ENCODE data around the gene MICB.
A peak's percentile ranks its signal among the peaks of the same experiment; 100 is the strongest.

- TF ChIP-seq TAF7 (tag; IDR thresholded peaks at IDR 0.05) = no peak
- no peak for TF ChIP-seq SIX5 (IDR thresholded peaks at IDR 0.05; ENCODE audit: borderline replicate concordance in 1 of 2, insufficient read depth in 1 of 2, low read depth in 1 of 2, low read length in 2 of 2)
- no peak for TF ChIP-seq POLR2AphosphoS5 (IDR thresholded peaks at IDR 0.05; ENCODE audit: control insufficient read depth, insufficient read depth, low read depth, low read length)
- TF ChIP-seq ZKSCAN8 (CRISPR knock-in tag; IDR thresholded peaks at IDR 0.05) = no peak
- TF ChIP-seq NR2F6 (CRISPR knock-in tag; IDR thresholded peaks at IDR 0.05) = no peak
- TF ChIP-seq POLR2A (conservative IDR thresholded peaks at IDR 0.05) = no peak
- peak in 1 of 3 experiments; percentile 24; a peak in 1 of 6 replicates for TF ChIP-seq CTCF (IDR thresholded peaks at IDR 0.05 in 2 of 3, conservative IDR thresholded peaks at IDR 0.05 in 1 of 3; ENCODE audit: insufficient read depth in 2 of 3, low read depth in 1 of 3, low read length in 3 of 3)
- no peak for TF ChIP-seq RBM14 (IDR thresholded peaks at IDR 0.05; ENCODE audit: borderline replicate concordance, insufficient read depth, low read depth, low read length)
- TF ChIP-seq POLR2B (IDR thresholded peaks at IDR 0.05; ENCODE audit: low read depth, partially characterized antibody) = no peak
- no peak for TF ChIP-seq PHF8 (IDR thresholded peaks at IDR 0.05; ENCODE audit: borderline replicate concordance, low read length)
- no peak for TF ChIP-seq ZBTB8A (IDR thresholded peaks at IDR 0.05; ENCODE audit: partially characterized antibody)
- TF ChIP-seq BCLAF1 (IDR thresholded peaks at IDR 0.05; ENCODE audit: borderline replicate concordance in 1 of 2, control insufficient read depth in 1 of 2, low read depth in 2 of 2, low read length in 1 of 2) = no peak
- TF ChIP-seq ILK (tag; IDR thresholded peaks at IDR 0.05; ENCODE audit: borderline replicate concordance, low read depth) = no peak
- TF ChIP-seq CCNT2 (IDR thresholded peaks at IDR 0.05; ENCODE audit: borderline replicate concordance, extremely low read depth, insufficient read length, low read depth, low read length) = no peak
These were observed 21.3 kb upstream of the MICB start for GRCh38 chr6:31476515-31477139.

Measured in K562 (cell line).